Liver (tissue), 9 donors: ENCODE data around the gene MAP3K8. TPM values are rescaled to one million over a fixed set of nuclear protein-coding genes. Genes with fewer than 3 reads are reported as not detected.
A peak's percentile ranks its signal among the peaks of the same experiment; 100 is the strongest.

Source experiments
- DNase-seq: peaks from one replicate; pipeline ENCODE4 v3.0.0-alpha.2; 2017; ENCODE audit warnings: low spot score
- H3K27ac ChIP-seq, 2 donors: one replicate each; pipeline ENCODE4 v1.7.0; 2013; ENCODE audit warnings: inconsistent platforms in 2 of 2, low read length in 2 of 2, control low read depth in 1 of 2, low read depth in 1 of 2, mild to moderate bottlenecking in 1 of 2
- H3K27me3 ChIP-seq, 4 donors: one replicate each; pipeline versions ENCODE4 v1.6.1 to v1.7.0; 2013; ENCODE audit warnings: low read length in 3 of 4, inconsistent platforms in 1 of 4, mild to moderate bottlenecking in 1 of 4, moderate library complexity in 1 of 4; ENCODE audit not compliant: control insufficient read depth in 4 of 4, insufficient read depth in 4 of 4
- H3K36me3 ChIP-seq, 4 donors: one replicate each; pipeline versions ENCODE4 v1.6.1 to v1.7.0; 2013; ENCODE audit warnings: low read length in 3 of 4, mild to moderate bottlenecking in 3 of 4, low read depth in 1 of 4, moderate library complexity in 1 of 4; ENCODE audit not compliant: control insufficient read depth in 4 of 4, insufficient read depth in 3 of 4
- H3K4me1 ChIP-seq, 4 donors: one replicate each; pipeline versions ENCODE4 v1.6.1 to v1.7.0; 2013; ENCODE audit warnings: low read length in 3 of 4, mild to moderate bottlenecking in 3 of 4, moderate library complexity in 1 of 4; ENCODE audit not compliant: control insufficient read depth in 4 of 4, insufficient read depth in 4 of 4
- H3K4me3 ChIP-seq, 3 donors: one replicate each; pipeline versions ENCODE4 v1.6.1 to v1.7.0; 2013; ENCODE audit warnings: low read length in 3 of 3, control low read depth in 1 of 3, low read depth in 1 of 3, mild to moderate bottlenecking in 1 of 3
- H3K9ac ChIP-seq, 2 donors: one replicate each; pipeline ENCODE4 v1.7.0; 2013; ENCODE audit warnings: low read length in 2 of 2, mild to moderate bottlenecking in 2 of 2, moderate library complexity in 2 of 2, control low read depth in 1 of 2, low read depth in 1 of 2
- H3K9me3 ChIP-seq, 4 donors: one replicate each; pipeline versions ENCODE4 v1.6.1 to v1.7.0; 2013; ENCODE audit warnings: low read length in 3 of 4; ENCODE audit not compliant: control insufficient read depth in 4 of 4
- ATF3 ChIP-seq: IDR thresholded peaks from 2 replicates; pipeline ENCODE4 v1.6.1; 2016; ENCODE audit warnings: antibody characterized with exemption
- CTCF ChIP-seq: fragments of 150-350 bp; IDR thresholded peaks from 2 replicates; pipeline ENCODE4 v1.5.1; 2017; ENCODE audit warnings: improper control_type of control experiment, low read depth, low read length; ENCODE audit not compliant: missing input control
- EGR1 ChIP-seq, 2 donors: IDR thresholded peaks; 2 replicates each; pipeline ENCODE4 v1.6.1; 2016 to 2018; ENCODE audit warnings: antibody characterized with exemption in 2 of 2, low read depth in 2 of 2
- FOXA2 ChIP-seq: IDR thresholded peaks from 2 replicates; pipeline ENCODE4 v1.6.1; 2016; ENCODE audit warnings: antibody characterized with exemption
- HNF4A ChIP-seq, 2 donors: conservative IDR thresholded peaks; 2 replicates each; pipeline ENCODE4 v1.6.1; 2016; ENCODE audit warnings: antibody characterized with exemption in 2 of 2, mild to moderate bottlenecking in 2 of 2
- HNF4G ChIP-seq: IDR thresholded peaks from 2 replicates; pipeline ENCODE4 v1.6.1; 2016; ENCODE audit warnings: antibody characterized with exemption
- JUND ChIP-seq, 2 donors: IDR thresholded peaks; 2 replicates each; pipeline ENCODE4 v1.6.1; 2016; ENCODE audit warnings: antibody characterized with exemption in 2 of 2
- MAX ChIP-seq: IDR thresholded peaks from 2 replicates; pipeline ENCODE4 v1.6.1; 2016; ENCODE audit warnings: antibody characterized with exemption
- RAD21 ChIP-seq, 2 donors: IDR thresholded peaks; 2 replicates each; pipeline ENCODE4 v1.6.1; 2016; ENCODE audit warnings: antibody characterized with exemption in 2 of 2, mild to moderate bottlenecking in 2 of 2
- REST ChIP-seq: IDR thresholded peaks from 2 replicates; pipeline ENCODE4 v1.6.1; 2016; ENCODE audit warnings: antibody characterized with exemption, mild to moderate bottlenecking
- TAF1 ChIP-seq: conservative IDR thresholded peaks from 2 replicates; pipeline ENCODE4 v1.6.1; 2016; ENCODE audit warnings: antibody characterized with exemption, mild to moderate bottlenecking
- YY1 ChIP-seq: IDR thresholded peaks from 2 replicates; pipeline ENCODE4 v1.6.1; 2016; ENCODE audit warnings: antibody characterized with exemption, mild to moderate bottlenecking
- ZBTB33 ChIP-seq: IDR thresholded peaks from 2 replicates; pipeline ENCODE4 v1.6.1; 2016; ENCODE audit warnings: antibody characterized with exemption
- WGBS: extraction: QIAGEN DNeasy Blood & Tissue Kit; methylation state at CpG from one replicate; pipeline ENCODE4 v1.1.7; 2013; 5-methylcytosine and 5-hydroxymethylcytosine counted together
- polyA plus RNA-seq, 2 donors: library from polyadenylated mRNA; stranded (reverse) in 1 of 2; unstranded in 1 of 2; fragments of 200-250 nt in 1 of 2; fragments of >200 nt in 1 of 2; fragmentation: Nextera tagmentation in 1 of 2; extraction: Ambion mirVana in 1 of 2; gene quantifications; one replicate each; pipeline versions ENCODE4 v1.2.1 to v1.2.3, GENCODE V29; 2013 to 2015
- total RNA-seq, 2 donors: library from RNA; depleted of rRNA; stranded (reverse); fragments of >200 nt; gene quantifications; one replicate each; pipeline ENCODE4 v1.2.3, GENCODE V29; 2014
- donor health status: healthy.
- donor health status: healthy.
- donor health status: healthy.
- donor health status: healthy.
- donor health status: healthy.

Gene MAP3K8
- total and polyA plus RNA-seq, 4 donors: 2.1 to 11.4 (median 6.1) TPM

GRCh38 chr10:30413996-30414576 lies 19.9 kb upstream of the MAP3K8 start (continued):
- TF ChIP-seq ZBTB33 (no peak), FOXA2 (peak; percentile 14), MAX (peak; percentile 86), HNF4G (no peak), TAF1 (no peak)

GRCh38 chr10:30415593-30415992 lies 18.4 kb upstream of the MAP3K8 start:
- no peak for TF ChIP-seq EGR1 (IDR thresholded peaks at IDR 0.05; ENCODE audit: low read depth in 2 of 2)
- TF ChIP-seq ATF3: no peak
- no peak for TF ChIP-seq YY1
- TF ChIP-seq JUND (IDR thresholded peaks at IDR 0.05): no peak
- no peak for TF ChIP-seq RAD21 (IDR thresholded peaks at IDR 0.05)
- TF ChIP-seq ZBTB33: no peak
- TF ChIP-seq CTCF: no peak
- no peak for TF ChIP-seq MAX
- TF ChIP-seq HNF4G: no peak
- TF ChIP-seq REST: no peak
- TF ChIP-seq HNF4A (conservative IDR thresholded peaks at IDR 0.05): no peak
- 90% methylated on average over 7 of the region's 7 CpGs for WGBS
- H3K27ac ChIP-seq: no peak overlapping the region
- DNase-seq: no peak
- H3K36me3 ChIP-seq: no peaks in the 10 kb centered on the region
- no peak overlapping the region for H3K4me3 ChIP-seq
- H3K4me1 ChIP-seq: peaks cover 0 to 7% (median 0%) of the 10 kb centered on the region in 4 donors
- H3K27me3 ChIP-seq: no peaks in the 10 kb centered on the region
- no peaks in the 10 kb centered on the region for H3K9me3 ChIP-seq
- H3K9ac ChIP-seq: no peak overlapping the region
